ENCODE data around the gene IL31RA. TPM values are rescaled to one million over a fixed set of nuclear protein-coding genes. Genes with fewer than 3 reads are reported as not detected.

The IL31RA gene
- total and polyA plus RNA-seq, 2 experiments from 2014 or later: not detected

DNA sequence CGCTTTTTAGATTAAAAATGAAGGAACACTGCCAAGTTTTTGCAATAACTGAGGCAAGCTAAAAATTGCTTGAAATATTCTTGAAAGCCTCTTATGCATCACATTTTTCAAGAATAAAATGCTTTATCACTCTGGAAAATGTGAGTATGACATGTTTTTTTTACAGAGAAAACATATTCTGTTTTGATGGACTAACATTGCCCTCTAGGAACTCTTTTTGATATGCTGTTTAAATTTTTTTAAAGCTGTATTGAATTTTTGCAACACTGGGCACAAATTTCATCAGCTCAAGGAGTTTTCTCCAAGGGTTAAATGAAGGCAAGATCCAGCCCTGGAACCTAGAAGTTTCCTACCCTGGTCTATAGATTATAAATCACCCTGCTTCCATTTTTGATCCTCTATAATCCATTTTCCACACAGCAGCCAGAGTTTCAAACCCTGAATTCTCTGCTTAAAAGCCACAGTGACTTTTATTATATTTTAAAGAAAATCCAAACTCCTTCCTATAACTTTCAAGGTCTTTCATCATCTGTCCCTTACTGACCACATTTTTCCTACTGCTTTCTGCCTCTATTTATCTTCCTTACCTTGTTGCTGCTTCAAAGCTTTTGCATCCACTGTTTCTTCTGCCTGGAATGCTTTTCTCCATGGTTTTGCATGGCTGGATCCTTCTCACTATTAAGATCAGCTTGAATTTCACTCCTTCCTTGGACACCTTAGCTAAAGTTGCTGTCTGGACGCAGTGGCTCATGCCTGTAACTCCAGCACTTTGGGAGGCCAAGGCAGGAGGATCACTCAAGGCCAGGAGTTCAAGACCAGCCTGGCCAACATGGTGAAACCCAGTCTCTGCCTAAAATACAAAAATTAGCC is 60.9 kb downstream of the IL31RA start:
- H3K4me1 ChIP-seq (ENCODE audit: insufficient read depth): no peaks in the 10 kb centered on the region
- no peak overlapping the region for H3K4me3 Mint-ChIP-seq
- no peak for TF ChIP-seq CREB1 (CRISPR knock-in tag; IDR thresholded peaks at IDR 0.05; ENCODE audit: low read depth)
- TF ChIP-seq, protein P1, sequence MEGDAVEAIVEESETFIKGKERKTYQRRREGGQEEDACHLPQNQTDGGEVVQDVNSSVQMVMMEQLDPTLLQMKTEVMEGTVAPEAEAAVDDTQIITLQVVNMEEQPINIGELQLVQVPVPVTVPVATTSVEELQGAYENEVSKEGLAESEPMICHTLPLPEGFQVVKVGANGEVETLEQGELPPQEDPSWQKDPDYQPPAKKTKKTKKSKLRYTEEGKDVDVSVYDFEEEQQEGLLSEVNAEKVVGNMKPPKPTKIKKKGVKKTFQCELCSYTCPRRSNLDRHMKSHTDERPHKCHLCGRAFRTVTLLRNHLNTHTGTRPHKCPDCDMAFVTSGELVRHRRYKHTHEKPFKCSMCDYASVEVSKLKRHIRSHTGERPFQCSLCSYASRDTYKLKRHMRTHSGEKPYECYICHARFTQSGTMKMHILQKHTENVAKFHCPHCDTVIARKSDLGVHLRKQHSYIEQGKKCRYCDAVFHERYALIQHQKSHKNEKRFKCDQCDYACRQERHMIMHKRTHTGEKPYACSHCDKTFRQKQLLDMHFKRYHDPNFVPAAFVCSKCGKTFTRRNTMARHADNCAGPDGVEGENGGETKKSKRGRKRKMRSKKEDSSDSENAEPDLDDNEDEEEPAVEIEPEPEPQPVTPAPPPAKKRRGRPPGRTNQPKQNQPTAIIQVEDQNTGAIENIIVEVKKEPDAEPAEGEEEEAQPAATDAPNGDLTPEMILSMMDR (conservative IDR thresholded peaks at IDR 0.05; ENCODE audit: low read depth in 2 of 2): no peak
- no peak for TF ChIP-seq ZNF114 (CRISPR knock-in tag; IDR thresholded peaks at IDR 0.05)
- TF ChIP-seq, protein P2, sequence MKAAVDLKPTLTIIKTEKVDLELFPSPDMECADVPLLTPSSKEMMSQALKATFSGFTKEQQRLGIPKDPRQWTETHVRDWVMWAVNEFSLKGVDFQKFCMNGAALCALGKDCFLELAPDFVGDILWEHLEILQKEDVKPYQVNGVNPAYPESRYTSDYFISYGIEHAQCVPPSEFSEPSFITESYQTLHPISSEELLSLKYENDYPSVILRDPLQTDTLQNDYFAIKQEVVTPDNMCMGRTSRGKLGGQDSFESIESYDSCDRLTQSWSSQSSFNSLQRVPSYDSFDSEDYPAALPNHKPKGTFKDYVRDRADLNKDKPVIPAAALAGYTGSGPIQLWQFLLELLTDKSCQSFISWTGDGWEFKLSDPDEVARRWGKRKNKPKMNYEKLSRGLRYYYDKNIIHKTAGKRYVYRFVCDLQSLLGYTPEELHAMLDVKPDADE (IDR thresholded peaks at IDR 0.05): no peak
- TF ChIP-seq, protein P3, sequence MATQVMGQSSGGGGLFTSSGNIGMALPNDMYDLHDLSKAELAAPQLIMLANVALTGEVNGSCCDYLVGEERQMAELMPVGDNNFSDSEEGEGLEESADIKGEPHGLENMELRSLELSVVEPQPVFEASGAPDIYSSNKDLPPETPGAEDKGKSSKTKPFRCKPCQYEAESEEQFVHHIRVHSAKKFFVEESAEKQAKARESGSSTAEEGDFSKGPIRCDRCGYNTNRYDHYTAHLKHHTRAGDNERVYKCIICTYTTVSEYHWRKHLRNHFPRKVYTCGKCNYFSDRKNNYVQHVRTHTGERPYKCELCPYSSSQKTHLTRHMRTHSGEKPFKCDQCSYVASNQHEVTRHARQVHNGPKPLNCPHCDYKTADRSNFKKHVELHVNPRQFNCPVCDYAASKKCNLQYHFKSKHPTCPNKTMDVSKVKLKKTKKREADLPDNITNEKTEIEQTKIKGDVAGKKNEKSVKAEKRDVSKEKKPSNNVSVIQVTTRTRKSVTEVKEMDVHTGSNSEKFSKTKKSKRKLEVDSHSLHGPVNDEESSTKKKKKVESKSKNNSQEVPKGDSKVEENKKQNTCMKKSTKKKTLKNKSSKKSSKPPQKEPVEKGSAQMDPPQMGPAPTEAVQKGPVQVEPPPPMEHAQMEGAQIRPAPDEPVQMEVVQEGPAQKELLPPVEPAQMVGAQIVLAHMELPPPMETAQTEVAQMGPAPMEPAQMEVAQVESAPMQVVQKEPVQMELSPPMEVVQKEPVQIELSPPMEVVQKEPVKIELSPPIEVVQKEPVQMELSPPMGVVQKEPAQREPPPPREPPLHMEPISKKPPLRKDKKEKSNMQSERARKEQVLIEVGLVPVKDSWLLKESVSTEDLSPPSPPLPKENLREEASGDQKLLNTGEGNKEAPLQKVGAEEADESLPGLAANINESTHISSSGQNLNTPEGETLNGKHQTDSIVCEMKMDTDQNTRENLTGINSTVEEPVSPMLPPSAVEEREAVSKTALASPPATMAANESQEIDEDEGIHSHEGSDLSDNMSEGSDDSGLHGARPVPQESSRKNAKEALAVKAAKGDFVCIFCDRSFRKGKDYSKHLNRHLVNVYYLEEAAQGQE (IDR thresholded peaks at IDR 0.05; ENCODE audit: unreplicated experiment): no peak
- TF ChIP-seq EZH2phosphoT487 (IDR thresholded peaks at IDR 0.05; ENCODE audit: unreplicated experiment): no peak
- TF ChIP-seq NANOG (IDR thresholded peaks at IDR 0.05; ENCODE audit: borderline replicate concordance): no peak
- TF ChIP-seq ZNF331 (CRISPR knock-in tag; IDR thresholded peaks at IDR 0.05; ENCODE audit: low read depth): no peak
- TF ChIP-seq, protein P4, sequence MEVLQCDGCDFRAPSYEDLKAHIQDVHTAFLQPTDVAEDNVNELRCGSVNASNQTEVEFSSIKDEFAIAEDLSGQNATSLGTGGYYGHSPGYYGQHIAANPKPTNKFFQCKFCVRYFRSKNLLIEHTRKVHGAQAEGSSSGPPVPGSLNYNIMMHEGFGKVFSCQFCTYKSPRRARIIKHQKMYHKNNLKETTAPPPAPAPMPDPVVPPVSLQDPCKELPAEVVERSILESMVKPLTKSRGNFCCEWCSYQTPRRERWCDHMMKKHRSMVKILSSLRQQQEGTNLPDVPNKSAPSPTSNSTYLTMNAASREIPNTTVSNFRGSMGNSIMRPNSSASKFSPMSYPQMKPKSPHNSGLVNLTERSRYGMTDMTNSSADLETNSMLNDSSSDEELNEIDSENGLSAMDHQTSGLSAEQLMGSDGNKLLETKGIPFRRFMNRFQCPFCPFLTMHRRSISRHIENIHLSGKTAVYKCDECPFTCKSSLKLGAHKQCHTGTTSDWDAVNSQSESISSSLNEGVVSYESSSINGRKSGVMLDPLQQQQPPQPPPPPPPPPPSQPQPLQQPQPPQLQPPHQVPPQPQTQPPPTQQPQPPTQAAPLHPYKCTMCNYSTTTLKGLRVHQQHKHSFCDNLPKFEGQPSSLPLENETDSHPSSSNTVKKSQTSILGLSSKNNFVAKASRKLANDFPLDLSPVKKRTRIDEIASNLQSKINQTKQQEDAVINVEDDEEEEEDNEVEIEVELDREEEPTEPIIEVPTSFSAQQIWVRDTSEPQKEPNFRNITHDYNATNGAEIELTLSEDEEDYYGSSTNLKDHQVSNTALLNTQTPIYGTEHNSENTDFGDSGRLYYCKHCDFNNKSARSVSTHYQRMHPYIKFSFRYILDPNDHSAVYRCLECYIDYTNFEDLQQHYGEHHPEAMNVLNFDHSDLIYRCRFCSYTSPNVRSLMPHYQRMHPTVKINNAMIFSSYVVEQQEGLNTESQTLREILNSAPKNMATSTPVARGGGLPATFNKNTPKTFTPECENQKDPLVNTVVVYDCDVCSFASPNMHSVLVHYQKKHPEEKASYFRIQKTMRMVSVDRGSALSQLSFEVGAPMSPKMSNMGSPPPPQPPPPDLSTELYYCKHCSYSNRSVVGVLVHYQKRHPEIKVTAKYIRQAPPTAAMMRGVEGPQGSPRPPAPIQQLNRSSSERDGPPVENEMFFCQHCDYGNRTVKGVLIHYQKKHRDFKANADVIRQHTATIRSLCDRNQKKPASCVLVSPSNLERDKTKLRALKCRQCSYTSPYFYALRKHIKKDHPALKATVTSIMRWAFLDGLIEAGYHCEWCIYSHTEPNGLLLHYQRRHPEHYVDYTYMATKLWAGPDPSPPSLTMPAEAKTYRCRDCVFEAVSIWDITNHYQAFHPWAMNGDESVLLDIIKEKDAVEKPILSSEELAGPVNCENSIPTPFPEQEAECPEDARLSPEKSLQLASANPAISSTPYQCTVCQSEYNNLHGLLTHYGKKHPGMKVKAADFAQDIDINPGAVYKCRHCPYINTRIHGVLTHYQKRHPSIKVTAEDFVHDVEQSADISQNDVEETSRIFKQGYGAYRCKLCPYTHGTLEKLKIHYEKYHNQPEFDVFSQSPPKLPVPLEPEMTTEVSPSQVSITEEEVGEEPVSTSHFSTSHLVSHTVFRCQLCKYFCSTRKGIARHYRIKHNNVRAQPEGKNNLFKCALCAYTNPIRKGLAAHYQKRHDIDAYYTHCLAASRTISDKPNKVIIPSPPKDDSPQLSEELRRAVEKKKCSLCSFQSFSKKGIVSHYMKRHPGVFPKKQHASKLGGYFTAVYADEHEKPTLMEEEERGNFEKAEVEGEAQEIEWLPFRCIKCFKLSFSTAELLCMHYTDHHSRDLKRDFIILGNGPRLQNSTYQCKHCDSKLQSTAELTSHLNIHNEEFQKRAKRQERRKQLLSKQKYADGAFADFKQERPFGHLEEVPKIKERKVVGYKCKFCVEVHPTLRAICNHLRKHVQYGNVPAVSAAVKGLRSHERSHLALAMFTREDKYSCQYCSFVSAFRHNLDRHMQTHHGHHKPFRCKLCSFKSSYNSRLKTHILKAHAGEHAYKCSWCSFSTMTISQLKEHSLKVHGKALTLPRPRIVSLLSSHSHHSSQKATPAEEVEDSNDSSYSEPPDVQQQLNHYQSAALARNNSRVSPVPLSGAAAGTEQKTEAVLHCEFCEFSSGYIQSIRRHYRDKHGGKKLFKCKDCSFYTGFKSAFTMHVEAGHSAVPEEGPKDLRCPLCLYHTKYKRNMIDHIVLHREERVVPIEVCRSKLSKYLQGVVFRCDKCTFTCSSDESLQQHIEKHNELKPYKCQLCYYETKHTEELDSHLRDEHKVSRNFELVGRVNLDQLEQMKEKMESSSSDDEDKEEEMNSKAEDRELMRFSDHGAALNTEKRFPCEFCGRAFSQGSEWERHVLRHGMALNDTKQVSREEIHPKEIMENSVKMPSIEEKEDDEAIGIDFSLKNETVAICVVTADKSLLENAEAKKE (CRISPR knock-in tag; IDR thresholded peaks at IDR 0.05): no peak
- TF ChIP-seq STAT1 (IDR thresholded peaks at IDR 0.05; ENCODE audit: unreplicated experiment): no peak
- DNase-seq (ENCODE audit: low spot score) (no peak), ATAC-seq (no peak)
- no peak overlapping the region for H3K27ac Mint-ChIP-seq
- H3F3A ChIP-seq (replicated peaks; ENCODE audit: low read depth): no peaks in the 10 kb centered on the region
- no peak overlapping the region for H3K27ac ChIP-seq (ENCODE audit: low read depth)
- H3K27me3 ChIP-seq (ENCODE audit: insufficient read depth): no peaks in the 10 kb centered on the region
- H4K20me1 ChIP-seq (replicated peaks; ENCODE audit: insufficient read depth): no peaks in the 10 kb centered on the region
- H2AFZ ChIP-seq: no peak overlapping the region
- no peaks in the 10 kb centered on the region for H3K36me3 ChIP-seq (ENCODE audit: insufficient read depth)
- H3K4me1 Mint-ChIP-seq: no peaks in the 10 kb centered on the region
- H3K4me2 ChIP-seq: no peak overlapping the region
- no peaks in the 10 kb centered on the region for H3K79me2 ChIP-seq (replicated peaks; ENCODE audit: insufficient read depth)
- peaks cover 7% of the 10 kb centered on the region; the same call in 1 of the 2 replicates for H3K9me2 ChIP-seq (ENCODE audit: insufficient read depth)
- H3K36me3 Mint-ChIP-seq (ENCODE audit: low read depth): no peaks in the 10 kb centered on the region
- H3K9me3 Mint-ChIP-seq: no peaks in the 10 kb centered on the region; the same call in 2 of the 3 replicates
- H3K27me3 Mint-ChIP-seq (ENCODE audit: insufficient read depth, low read depth, poor library complexity): peaks cover 1% of the 10 kb centered on the region
- H3K4me3 ChIP-seq: no peak overlapping the region
